DOHH2 (cell line): ENCODE data around the gene CNPY4.

Experiments used
- H3F3A ChIP-seq: fragments of 200-600 bp; sonication (generic), shearing (Covaris generic); 2 replicates; pipeline ENCODE4 v1.6.0; 2016; ENCODE audit warnings: antibody characterized with exemption, mild to moderate bottlenecking; ENCODE audit not compliant: control insufficient read depth, insufficient read depth
- H3K27ac ChIP-seq: fragments of 200-600 bp; sonication (generic); 2 replicates; pipeline ENCODE4 v1.5.1; 2014; ENCODE audit warnings: low read depth, mild to moderate bottlenecking, low read length, moderate library complexity
- H3K27me3 ChIP-seq: fragments of 200-600 bp; sonication (generic); 2 replicates; pipeline ENCODE4 v1.6.1; 2014; ENCODE audit warnings: mild to moderate bottlenecking, low read length, mixed read lengths; ENCODE audit not compliant: control insufficient read depth
- H3K36me3 ChIP-seq: fragments of 200-600 bp; sonication (generic); 2 replicates; pipeline ENCODE4 v1.6.1; 2014; ENCODE audit warnings: mild to moderate bottlenecking, low read length, moderate library complexity, mixed read lengths; ENCODE audit not compliant: control insufficient read depth
- H3K4me1 ChIP-seq: fragments of 200-600 bp; sonication (generic); 2 replicates; pipeline ENCODE4 v1.6.1; 2014; ENCODE audit warnings: mild to moderate bottlenecking, low read length, mixed read lengths; ENCODE audit not compliant: control insufficient read depth
- H3K4me2 ChIP-seq: fragments of 200-600 bp; sonication (generic); 2 replicates; pipeline ENCODE4 v1.6.0; 2014; ENCODE audit warnings: mild to moderate bottlenecking, low read length, moderate library complexity
- H3K4me3 ChIP-seq: fragments of 200-600 bp; sonication (generic); 2 replicates; pipeline ENCODE4 v1.5.1; 2014; ENCODE audit warnings: mild to moderate bottlenecking, low read length, mixed read lengths
- H3K79me2 ChIP-seq: fragments of 200-600 bp; sonication (generic); 2 replicates; pipeline ENCODE4 v1.6.1; 2014; ENCODE audit warnings: mild to moderate bottlenecking, low read length, mixed read lengths; ENCODE audit not compliant: control insufficient read depth
- H3K9me2 ChIP-seq: fragments of 200-600 bp; sonication (generic); replicated peaks from 2 replicates; pipeline ENCODE4 v1.6.1; 2014; ENCODE audit warnings: mild to moderate bottlenecking, low read length, mixed read lengths; ENCODE audit not compliant: control insufficient read depth
- H3K9me3 ChIP-seq: fragments of 200-600 bp; sonication (generic); 2 replicates; pipeline ENCODE4 v1.6.1; 2014; ENCODE audit warnings: antibody characterized with exemption, low read length, mixed read lengths; ENCODE audit not compliant: control insufficient read depth, insufficient read depth
- H4K20me1 ChIP-seq: fragments of 200-600 bp; sonication (generic); 2 replicates; pipeline ENCODE4 v1.6.0; 2014; ENCODE audit warnings: low read depth, mild to moderate bottlenecking, antibody characterized with exemption, low read length, moderate library complexity; ENCODE audit not compliant: control insufficient read depth, insufficient read depth
- CTCF ChIP-seq: fragments of 200-600 bp; sonication (generic); IDR thresholded peaks from one replicate; pipeline ENCODE4 v1.5.1; 2014; ENCODE audit warnings: antibody characterized with exemption, mild to moderate bottlenecking, low read depth, low read length; ENCODE audit not compliant: poor library complexity, severe bottlenecking
- EZH2phosphoT487 ChIP-seq: fragments of 200-600 bp; sonication (generic); IDR thresholded peaks from 2 replicates; pipeline ENCODE4 v1.6.1; 2017; ENCODE audit warnings: borderline replicate concordance, mild to moderate bottlenecking, antibody characterized with exemption, low read length, moderate library complexity, mixed read lengths

The CNPY4 gene

GRCh38 chr7:100166317-100166940 lies 47.0 kb downstream of the CNPY4 start:
- Histone ChIP-seq H3K9me3 (no peaks in the 10 kb centered on the region), H4K20me1 (no peaks in the 10 kb centered on the region), H3K27me3 (peaks cover 16% of the 10 kb centered on the region), H3K79me2 (no peaks in the 10 kb centered on the region), H3K4me2 (no peak overlapping the region), H3F3A (peaks cover 12% of the 10 kb centered on the region; the same call in 1 of the 2 replicates), H3K9me2 (no peaks in the 10 kb centered on the region), H3K36me3 (peaks cover 11% of the 10 kb centered on the region; the same call in 1 of the 2 replicates), H3K4me1 (peaks cover 63% of the 10 kb centered on the region), H3K4me3 (no peak overlapping the region), H3K27ac (no peak overlapping the region)
- TF ChIP-seq EZH2phosphoT487 = no peak
- no peak for TF ChIP-seq CTCF

- Histone ChIP-seq H3K27me3 (peaks cover 16% of the 10 kb centered on the region), H3K4me1 (peaks cover 69% of the 10 kb centered on the region), H3K9me3 (no peaks in the 10 kb centered on the region), H3K4me2 (peak overlapping the region; percentile 80), H3K36me3 (peaks cover 11% of the 10 kb centered on the region; the same call in 1 of the 2 replicates), H3K9me2 (no peaks in the 10 kb centered on the region), H3K79me2 (no peaks in the 10 kb centered on the region), H4K20me1 (no peaks in the 10 kb centered on the region), H3F3A (peaks cover 16% of the 10 kb centered on the region), H3K4me3 (peak overlapping the region; percentile 65), H3K27ac (no peak overlapping the region)
- no peak for TF ChIP-seq CTCF
- TF ChIP-seq EZH2phosphoT487 = no peak
Measured at GRCh38 chr7:100166970-100167911, 47.8 kb downstream of the CNPY4 start.

GRCh38 chr7:100167912-100168323 lies 48.5 kb downstream of the CNPY4 start:
- Histone ChIP-seq H3F3A (peaks cover 16% of the 10 kb centered on the region), H3K9me2 (no peaks in the 10 kb centered on the region), H3K4me2 (peak overlapping the region; percentile 80), H3K27me3 (peaks cover 16% of the 10 kb centered on the region), H3K79me2 (no peaks in the 10 kb centered on the region), H3K4me3 (peak overlapping the region; percentile 65), H3K36me3 (peaks cover 11% of the 10 kb centered on the region; the same call in 1 of the 2 replicates), H4K20me1 (no peaks in the 10 kb centered on the region), H3K9me3 (no peaks in the 10 kb centered on the region), H3K4me1 (peaks cover 65% of the 10 kb centered on the region), H3K27ac (no peak overlapping the region)
- TF ChIP-seq CTCF = no peak
- TF ChIP-seq EZH2phosphoT487 = no peak
